Cardiac muscle cell (in vitro differentiated cells and primary cell): ENCODE measurements around the gene DNAJB13. TPM values are rescaled to one million over a fixed set of nuclear protein-coding genes. Genes with fewer than 3 reads are reported as not detected.

Source experiments
- DNase-seq, 2 donors: peaks; one replicate each; pipeline versions ENCODE4 v3.0.0 to v3.0.0-alpha.2; 2010 to 2017; ENCODE audit warnings: low read depth in 1 of 2, low spot score in 1 of 2
- H3K27ac ChIP-seq: fragments of 200-600 bp; sonication (generic); 2 replicates; pipeline ENCODE4 v1.5.1; 2016
- H3K27me3 ChIP-seq: fragments of 200-600 bp; sonication (generic); 2 replicates; pipeline ENCODE4 v1.6.0; 2016; ENCODE audit warnings: control low read depth
- H3K36me3 ChIP-seq: fragments of 200-600 bp; sonication (generic); 2 replicates; pipeline ENCODE4 v1.5.1; 2016; ENCODE audit warnings: control low read depth
- H3K4me1 ChIP-seq: fragments of 200-600 bp; sonication (generic); 2 replicates; pipeline ENCODE4 v1.8.1; 2017; ENCODE audit warnings: low read depth, mild to moderate bottlenecking, mixed run types
- H3K4me3 ChIP-seq: fragments of 200-600 bp; sonication (generic); 2 replicates; pipeline ENCODE4 v1.5.1; 2016; ENCODE audit warnings: mild to moderate bottlenecking
- H3K9me3 ChIP-seq: fragments of 200-600 bp; sonication (generic); 2 replicates; pipeline ENCODE4 v1.5.1; 2017; ENCODE audit warnings: low read depth, mild to moderate bottlenecking, control low read depth
- polyA plus RNA-seq: library from polyadenylated mRNA; unstranded; fragments of >200 nt; fragmentation: Nextera tagmentation; extraction: Ambion mirVana; gene quantifications from 2 replicates; pipeline ENCODE4 v1.2.1, GENCODE V29; 2016
- total RNA-seq: library from RNA; depleted of rRNA; stranded (reverse); fragments of >200 nt; gene quantifications from 2 replicates; pipeline ENCODE4 v1.2.3, GENCODE V29; 2016
- TF ChIP-seq, protein P1 (sequence below): IDR thresholded peaks from 2 replicates; pipeline ENCODE4 v1.5.1; 2012; ENCODE audit warnings: low read depth, mild to moderate bottlenecking, low read length

DNAJB13 gene
- total and polyA plus RNA-seq, 2 experiments from 2014 or later, result 0.24 TPM; not detected in 1

DNA sequence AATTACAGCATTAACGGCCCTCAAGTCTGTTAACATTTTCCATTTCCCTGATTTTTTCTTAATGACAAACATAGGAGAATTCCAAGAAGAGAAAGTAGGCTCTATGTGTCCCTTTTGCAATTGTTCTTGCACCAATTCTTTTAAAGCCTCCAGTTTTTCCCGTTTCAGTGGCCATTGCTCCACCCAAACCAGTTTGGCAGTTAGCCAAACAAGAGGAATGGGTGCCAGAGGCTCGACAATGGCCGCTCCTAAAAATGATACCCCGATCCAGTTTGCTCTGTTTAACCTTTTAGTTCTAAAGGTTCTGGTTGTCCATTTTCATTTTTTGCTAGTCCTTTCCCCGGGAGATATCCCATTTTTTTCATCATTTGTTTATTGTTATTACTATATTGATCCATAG is 6.7 kb upstream of the DNAJB13 start:
- H3K27me3 ChIP-seq, result no peaks in the 10 kb centered on the region
- no peaks in the 10 kb centered on the region for H3K36me3 ChIP-seq
- DNase-seq, result no peak
- no peaks in the 10 kb centered on the region for H3K9me3 ChIP-seq
- TF ChIP-seq, protein P1, sequence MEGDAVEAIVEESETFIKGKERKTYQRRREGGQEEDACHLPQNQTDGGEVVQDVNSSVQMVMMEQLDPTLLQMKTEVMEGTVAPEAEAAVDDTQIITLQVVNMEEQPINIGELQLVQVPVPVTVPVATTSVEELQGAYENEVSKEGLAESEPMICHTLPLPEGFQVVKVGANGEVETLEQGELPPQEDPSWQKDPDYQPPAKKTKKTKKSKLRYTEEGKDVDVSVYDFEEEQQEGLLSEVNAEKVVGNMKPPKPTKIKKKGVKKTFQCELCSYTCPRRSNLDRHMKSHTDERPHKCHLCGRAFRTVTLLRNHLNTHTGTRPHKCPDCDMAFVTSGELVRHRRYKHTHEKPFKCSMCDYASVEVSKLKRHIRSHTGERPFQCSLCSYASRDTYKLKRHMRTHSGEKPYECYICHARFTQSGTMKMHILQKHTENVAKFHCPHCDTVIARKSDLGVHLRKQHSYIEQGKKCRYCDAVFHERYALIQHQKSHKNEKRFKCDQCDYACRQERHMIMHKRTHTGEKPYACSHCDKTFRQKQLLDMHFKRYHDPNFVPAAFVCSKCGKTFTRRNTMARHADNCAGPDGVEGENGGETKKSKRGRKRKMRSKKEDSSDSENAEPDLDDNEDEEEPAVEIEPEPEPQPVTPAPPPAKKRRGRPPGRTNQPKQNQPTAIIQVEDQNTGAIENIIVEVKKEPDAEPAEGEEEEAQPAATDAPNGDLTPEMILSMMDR, result no peak
- no peak overlapping the region for H3K4me3 ChIP-seq
- no peak overlapping the region for H3K27ac ChIP-seq
- H3K4me1 ChIP-seq, result no peaks in the 10 kb centered on the region

DNA sequence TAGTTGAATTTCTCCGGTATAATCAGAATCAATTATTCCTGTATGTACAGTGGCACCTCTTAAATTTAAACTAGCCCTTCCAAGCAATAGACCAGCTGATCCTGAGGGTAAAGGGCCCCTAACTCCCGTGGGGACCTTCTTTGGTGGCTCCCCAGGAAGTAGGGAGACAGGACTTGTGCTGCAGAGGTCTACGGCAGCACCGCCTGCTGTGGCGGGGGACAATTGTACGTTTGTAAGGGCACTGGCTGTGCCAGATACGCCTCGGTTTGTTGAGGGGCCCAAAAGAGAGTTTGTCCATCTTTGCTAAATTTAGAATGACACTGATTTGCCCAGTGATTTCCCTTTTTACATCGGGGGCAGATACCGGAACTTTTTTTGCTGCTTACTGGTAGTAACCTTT is 5.9 kb upstream of the DNAJB13 start:
- Histone ChIP-seq H3K27me3 (no peaks in the 10 kb centered on the region), H3K4me3 (no peak overlapping the region), H3K9me3 (no peaks in the 10 kb centered on the region), H3K4me1 (no peaks in the 10 kb centered on the region), H3K27ac (no peak overlapping the region), H3K36me3 (no peaks in the 10 kb centered on the region)
- TF ChIP-seq, protein P1, result no peak
- DNase-seq, result no peak

DNA sequence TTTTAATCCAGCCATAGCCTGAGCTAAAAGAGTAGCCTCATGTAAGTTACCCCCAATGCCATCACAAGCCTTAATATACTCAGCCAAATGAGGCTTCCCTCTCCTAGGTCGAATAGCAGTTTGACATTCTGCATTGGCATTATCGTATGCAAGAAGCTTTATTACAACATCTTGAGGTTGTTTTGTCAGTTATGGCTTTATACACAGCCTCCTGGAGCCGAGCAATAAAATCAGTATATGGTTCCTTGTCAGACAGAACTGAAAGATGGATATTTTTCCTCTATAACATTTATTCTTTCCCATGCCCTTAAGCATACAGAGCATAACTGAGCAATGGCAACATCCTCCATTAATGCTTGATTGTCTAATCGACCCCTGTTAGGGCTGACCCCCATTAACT is 5.4 kb upstream of the DNAJB13 start:
- no peaks in the 10 kb centered on the region for H3K4me1 ChIP-seq
- H3K36me3 ChIP-seq, result no peaks in the 10 kb centered on the region
- H3K4me3 ChIP-seq, result no peak overlapping the region
- H3K9me3 ChIP-seq, result no peaks in the 10 kb centered on the region
- H3K27me3 ChIP-seq, result no peaks in the 10 kb centered on the region
- TF ChIP-seq, protein P1, result no peak
- no peak for DNase-seq
- H3K27ac ChIP-seq, result no peak overlapping the region

DNA sequence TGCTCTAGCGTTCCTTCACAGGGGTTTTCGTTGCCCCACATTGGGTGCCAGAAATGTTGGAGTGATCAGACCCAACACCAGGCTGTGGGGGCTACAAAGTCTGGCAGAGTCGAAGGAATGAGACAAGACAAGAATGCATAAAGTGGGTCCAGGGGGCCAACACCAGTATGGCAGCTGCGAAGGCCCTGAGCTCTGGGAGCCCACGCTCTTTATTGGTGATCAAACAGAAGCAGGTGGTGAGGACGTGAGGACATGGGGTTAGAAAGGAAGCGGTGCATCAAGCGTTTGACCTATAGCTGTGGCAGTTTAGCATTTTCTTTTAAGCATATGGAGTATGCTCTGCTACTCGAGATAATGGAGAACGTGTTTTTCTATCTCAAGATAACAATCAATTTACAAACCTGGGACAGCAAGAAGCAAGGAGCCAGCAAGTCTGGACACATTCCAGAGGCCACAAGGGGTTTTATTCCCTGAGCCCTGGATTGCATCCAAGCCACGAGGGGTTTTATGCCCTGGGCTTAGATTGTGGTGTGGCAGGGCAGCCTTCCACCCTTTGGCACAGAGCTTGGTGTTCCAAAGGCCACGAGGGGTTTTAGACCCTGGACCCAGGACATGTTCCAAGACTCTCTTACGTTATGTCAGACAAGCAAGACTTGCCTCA is 3.9 kb upstream of the DNAJB13 start:
- Histone ChIP-seq H3K27ac (no peak overlapping the region), H3K36me3 (no peaks in the 10 kb centered on the region), H3K9me3 (no peaks in the 10 kb centered on the region), H3K4me3 (no peak overlapping the region), H3K27me3 (no peaks in the 10 kb centered on the region), H3K4me1 (no peaks in the 10 kb centered on the region)
- TF ChIP-seq, protein P1, result no peak
- DNase-seq, result no peak

DNA sequence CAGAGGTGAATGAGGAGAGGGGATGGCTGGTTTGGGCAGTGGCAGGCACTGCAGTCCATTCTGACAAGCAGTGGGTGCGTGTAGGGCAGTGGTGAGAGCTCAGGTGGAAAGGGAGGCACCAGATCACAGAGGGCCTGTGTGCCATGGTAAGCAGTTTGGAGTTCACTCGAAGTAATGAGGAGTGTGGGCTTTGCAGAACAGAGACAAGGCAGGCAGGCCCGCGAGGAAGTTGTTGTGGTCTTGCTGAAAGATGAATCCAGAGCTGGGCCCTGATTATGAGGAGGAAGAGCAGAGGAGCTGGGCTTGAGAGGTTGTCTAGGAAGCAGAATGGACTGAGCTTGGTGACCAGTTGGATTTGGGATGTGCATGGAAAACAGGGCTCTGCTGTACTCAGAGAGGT is 1.6 kb upstream of the DNAJB13 start:
- H3K36me3 ChIP-seq, result no peaks in the 10 kb centered on the region
- TF ChIP-seq, protein P1, result no peak
- no peak for DNase-seq

More for the DNA sequence above, 1.6 kb upstream of the DNAJB13 start:
- H3K27ac ChIP-seq, result no peak overlapping the region
- H3K4me1 ChIP-seq, result no peaks in the 10 kb centered on the region
- H3K9me3 ChIP-seq, result no peaks in the 10 kb centered on the region
- H3K27me3 ChIP-seq, result no peaks in the 10 kb centered on the region
- no peak overlapping the region for H3K4me3 ChIP-seq
